Uterus (tissue), 2 donors: ENCODE measurements around the gene FANCL.

Experiments used
- POLR2A ChIP-seq, 2 donors: fragments of 450-650 bp; IDR thresholded peaks; one replicate each; pipeline ENCODE4 v1.6.1; 2016; ENCODE audit warnings: antibody characterized with exemption in 2 of 2, mild to moderate bottlenecking in 1 of 2, moderate library complexity in 1 of 2
- TF ChIP-seq, protein P1 (sequence below), 4 experiments: fragments of 200-600 bp in 2 of 4; fragments of 450-650 bp in 2 of 4; sonication (generic) in 2 of 4; IDR thresholded peaks; one replicate each; pipeline ENCODE4 v1.5.1; 2016 to 2019; ENCODE audit warnings: antibody characterized with exemption in 4 of 4, mild to moderate bottlenecking in 2 of 4, moderate library complexity in 1 of 4

GRCh38 chr2:58133395-58133794, 107.7 kb downstream of the FANCL start:
- TF ChIP-seq, protein P1, sequence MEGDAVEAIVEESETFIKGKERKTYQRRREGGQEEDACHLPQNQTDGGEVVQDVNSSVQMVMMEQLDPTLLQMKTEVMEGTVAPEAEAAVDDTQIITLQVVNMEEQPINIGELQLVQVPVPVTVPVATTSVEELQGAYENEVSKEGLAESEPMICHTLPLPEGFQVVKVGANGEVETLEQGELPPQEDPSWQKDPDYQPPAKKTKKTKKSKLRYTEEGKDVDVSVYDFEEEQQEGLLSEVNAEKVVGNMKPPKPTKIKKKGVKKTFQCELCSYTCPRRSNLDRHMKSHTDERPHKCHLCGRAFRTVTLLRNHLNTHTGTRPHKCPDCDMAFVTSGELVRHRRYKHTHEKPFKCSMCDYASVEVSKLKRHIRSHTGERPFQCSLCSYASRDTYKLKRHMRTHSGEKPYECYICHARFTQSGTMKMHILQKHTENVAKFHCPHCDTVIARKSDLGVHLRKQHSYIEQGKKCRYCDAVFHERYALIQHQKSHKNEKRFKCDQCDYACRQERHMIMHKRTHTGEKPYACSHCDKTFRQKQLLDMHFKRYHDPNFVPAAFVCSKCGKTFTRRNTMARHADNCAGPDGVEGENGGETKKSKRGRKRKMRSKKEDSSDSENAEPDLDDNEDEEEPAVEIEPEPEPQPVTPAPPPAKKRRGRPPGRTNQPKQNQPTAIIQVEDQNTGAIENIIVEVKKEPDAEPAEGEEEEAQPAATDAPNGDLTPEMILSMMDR (IDR thresholded peaks at IDR 0.05) = no peak
- no peak for TF ChIP-seq POLR2A (IDR thresholded peaks at IDR 0.05)
